ENCODE measurements around the gene ZBTB46.

Gene ZBTB46

DNA sequence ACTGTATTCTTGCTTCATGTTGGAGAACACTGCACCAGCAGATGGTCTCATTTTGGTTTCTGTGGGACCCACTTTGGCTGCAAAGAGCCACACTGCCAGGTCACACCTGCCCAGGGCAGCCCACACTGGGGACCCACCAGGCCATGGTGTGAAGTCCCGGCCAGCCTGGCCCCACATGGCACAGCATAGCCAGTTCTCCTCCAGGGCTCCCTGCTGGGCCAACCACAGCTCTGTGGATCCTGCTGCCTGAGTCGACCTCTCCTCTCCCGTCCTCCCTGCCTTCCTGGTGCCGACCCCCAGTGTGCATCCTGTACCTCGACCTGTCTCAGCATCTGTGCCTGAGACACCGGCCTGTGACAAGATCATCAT, 126.3 kb downstream of the ZBTB46 start:
- no peak for DNase-seq (ENCODE audit: low read depth)

DNA sequence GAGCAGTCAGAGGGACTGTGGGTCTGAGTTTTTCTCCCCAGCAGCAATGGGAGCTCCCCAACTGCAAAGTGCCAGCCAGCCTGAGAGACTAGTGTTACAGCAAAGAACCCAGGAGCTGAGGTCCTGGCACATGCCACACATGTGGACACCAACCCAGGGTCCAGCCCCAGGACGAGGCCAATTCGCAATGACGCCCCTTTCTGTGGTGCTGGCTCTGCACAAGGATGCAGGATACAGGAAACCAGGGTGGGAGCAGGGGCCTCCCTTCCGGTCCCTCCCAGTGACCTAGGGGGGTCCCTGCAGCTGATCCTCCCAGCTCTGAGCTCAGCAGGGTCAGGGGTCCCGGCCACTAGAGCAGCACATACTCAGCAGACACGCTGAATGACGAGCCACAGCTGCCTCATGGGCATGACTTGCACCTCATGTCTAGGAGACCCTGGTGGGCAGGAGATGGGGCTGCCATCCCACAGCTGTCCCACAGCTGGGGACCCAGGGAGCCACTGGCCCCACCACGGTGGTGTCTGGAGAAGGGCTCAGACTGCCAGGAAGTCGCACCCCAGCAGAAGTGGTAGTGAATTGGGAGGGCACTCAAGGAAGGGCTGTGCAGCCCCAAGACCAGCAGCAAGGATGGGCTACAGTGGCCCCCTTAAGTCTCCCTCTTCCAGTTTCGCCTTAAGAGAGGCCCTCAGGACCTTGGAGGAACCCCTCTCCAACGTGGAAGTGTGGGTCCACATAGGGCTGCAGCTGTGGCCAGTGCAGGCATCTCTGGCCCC, 126.9 kb downstream of the ZBTB46 start:
- no peak for DNase-seq (ENCODE audit: low read depth)

DNA sequence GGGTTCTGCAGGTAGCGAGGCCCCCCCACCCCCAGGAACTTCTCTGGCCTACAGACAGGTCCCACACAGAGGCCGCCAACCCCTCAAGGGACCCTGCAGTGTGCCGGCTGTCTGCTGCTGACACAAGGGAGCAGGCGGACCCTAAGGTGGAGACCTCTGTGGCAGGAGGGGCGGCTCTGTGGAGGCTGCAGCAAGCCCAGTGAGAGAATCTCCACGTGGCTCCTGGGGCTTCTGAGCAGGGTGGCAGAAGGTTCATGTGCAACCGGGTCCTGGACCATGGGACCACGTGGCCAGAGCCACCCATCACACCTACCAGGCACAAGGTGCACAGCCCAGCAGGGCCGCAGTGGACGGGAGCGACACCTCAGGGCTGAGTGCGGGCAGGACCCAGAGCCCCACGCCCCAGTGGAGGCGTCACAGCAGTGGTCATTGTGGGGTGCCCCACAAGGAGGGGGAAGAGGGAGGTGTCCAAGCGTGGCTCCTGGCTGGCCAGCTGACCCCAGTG, 127.5 kb downstream of the ZBTB46 start:
- no peak for DNase-seq (ENCODE audit: low read depth)

- DNase-seq (ENCODE audit: low read depth), result no peak
Measured at GRCh38 chr20:63702751-63703470, 128.2 kb downstream of the ZBTB46 start.

DNA sequence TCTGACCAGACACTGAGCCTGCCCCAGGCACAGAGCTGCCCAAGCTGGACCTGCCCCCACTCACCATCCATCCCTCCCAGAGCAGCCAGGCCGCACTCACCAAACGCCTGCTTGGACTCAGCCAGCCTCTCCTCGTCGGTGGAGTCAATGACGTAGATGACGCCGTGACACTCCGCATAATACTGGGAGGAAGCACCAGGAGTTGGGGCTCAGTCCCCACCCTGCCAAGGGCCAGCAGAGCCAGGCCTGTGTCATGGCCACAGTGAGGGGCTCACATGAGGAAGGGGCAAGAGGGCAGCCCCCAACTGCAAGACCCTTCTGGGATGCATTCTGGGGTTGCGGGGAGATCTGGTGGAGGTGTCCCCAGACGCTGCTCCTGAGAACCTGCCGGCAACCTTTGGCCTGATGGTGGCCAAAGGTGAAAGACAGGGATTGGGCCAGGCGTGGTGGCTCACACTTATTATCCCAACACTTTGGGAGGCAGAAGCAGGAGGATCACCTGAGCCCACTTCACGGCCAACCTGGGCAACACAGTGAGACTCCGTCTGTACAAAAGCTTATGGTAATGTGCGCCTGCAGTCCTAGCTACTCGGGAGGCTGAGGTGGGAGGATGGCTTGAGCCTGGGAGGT, 128.9 kb downstream of the ZBTB46 start:
- DNase-seq (ENCODE audit: low read depth), result no peak

GRCh38 chr20:63701329-63702035, 129.6 kb downstream of the ZBTB46 start:
- no peak for DNase-seq (ENCODE audit: low read depth)

DNA sequence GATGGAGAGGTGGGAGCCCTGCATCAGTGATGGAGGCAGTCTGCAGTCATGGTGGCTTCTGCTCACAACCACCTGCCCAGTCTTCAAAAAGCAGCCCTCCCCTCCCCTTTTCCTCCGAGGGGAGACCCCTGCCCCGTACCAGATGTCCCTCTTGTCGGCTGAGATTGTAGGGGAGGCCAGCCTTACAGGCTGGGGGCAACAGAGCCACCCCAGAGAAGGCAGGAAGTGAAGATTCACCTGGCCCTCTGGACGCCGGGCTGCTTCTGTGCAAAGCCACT, 130.1 kb downstream of the ZBTB46 start:
- DNase-seq (ENCODE audit: low read depth), result no peak

DNA sequence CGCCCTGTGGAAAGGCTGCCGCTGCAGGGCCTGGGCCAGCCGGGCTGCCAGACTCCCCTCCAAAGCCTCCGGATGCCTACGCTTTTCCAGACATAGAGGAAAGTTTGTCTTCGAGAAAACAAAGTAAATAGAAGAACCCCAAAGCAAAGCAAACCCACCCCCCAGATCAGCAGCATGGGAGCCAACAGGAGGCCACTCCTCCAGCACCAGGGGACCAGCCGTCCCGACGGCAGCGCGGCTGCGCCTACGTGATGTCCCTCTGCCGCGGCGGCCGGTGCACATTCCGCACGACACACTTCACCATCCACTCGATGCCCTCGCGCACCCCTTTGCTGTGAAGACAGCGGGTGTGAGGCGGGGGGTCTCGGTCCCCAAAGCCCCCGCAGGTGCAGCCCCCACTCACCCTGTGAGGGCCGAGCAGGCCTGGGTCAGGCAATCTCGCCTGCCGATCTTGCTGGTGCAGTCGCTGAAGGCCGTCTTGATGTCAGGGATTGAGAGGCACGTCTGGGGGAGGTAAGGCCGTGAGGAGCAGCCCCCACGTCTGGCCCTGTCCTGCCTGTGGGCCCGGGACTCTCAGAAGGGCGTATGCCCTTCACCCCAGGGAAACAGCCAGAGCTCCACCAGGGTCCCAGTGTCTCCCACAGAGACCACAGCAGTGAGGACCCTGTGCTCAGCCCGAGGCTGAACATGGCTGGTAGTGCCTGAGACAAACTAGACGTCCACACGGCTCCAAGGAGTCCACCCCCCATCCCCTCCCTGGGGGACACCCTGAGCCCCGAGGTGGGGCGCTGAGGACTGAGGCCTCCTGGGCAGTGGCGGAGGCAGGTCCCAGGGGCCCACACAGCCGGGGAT, 130.6 kb downstream of the ZBTB46 start:
- DNase-seq (ENCODE audit: low read depth), result no peak

DNA sequence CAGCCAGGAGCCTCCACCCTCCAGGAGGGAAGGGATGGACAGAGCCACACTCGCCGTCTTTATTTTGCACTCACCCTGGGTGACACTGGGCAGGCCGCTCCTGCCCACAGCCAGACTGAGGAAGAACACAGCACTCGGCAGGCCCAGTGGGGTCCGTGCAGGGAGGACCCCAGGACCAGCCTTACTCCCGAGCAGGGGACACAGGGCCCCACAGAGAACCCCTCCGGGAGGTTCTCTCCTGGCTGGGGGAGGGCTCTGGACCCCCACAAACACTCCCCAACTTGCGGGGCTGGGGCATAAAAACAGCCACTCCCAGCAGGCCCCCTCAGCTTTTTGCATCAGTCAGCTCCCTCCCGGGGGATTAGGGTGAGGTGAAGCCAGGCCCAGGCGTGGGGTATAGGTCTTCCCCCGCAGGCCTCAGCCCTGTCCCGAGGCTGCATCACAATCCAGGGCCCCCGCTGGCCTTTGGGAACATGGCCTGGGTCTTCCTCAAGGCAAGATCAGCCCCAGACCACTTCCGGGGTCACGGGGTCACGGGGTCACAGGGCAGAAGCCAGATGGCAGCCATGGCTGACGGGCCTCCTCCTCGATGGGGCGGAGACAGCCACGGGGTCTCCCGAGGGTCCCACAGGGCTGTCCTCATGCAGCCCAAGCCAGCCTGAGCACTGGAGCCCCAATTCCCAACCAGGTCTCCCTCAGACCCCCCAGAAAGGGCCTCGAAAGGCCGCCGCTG, 131.4 kb downstream of the ZBTB46 start:
- no peak for DNase-seq (ENCODE audit: low read depth)

DNA sequence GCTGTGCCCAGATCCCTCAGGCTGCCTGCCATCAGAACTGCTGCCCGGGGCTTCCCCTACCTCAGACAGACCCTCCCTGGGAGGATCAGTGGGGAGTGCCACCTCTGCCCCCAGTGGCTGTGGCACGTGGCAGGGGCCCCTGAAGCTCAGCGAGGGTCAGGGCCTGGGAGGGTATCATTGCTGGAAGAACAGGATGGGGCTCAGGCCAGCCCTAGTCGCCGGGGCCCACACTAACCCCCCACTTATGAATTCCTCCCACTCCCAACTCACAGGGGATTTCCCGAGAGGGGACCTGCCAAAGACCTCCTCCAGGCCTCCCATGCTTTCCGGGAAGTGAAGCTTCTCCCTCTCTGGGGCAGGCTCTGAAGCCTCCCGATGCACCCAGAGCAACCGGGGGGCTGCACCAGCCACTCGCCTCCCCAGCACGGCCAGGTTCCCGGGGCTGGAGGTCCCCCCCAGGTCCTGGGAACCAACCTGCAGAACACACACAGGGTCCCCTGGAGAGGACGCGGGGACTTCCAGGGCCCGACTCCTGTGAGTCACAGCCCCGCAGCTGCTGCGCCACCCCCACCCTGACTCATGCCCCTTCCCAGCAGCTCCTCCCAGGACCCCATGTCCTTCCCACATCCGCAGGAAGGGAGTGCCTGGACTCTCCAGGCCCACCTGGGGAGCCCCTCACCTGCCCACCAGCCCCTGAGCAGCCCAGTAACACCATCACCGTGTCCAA, 132.2 kb downstream of the ZBTB46 start:
- DNase-seq (ENCODE audit: low read depth), result no peak

GRCh38 chr20:63697868-63698545, 133.1 kb downstream of the ZBTB46 start:
- no peak for DNase-seq (ENCODE audit: low read depth)

DNA sequence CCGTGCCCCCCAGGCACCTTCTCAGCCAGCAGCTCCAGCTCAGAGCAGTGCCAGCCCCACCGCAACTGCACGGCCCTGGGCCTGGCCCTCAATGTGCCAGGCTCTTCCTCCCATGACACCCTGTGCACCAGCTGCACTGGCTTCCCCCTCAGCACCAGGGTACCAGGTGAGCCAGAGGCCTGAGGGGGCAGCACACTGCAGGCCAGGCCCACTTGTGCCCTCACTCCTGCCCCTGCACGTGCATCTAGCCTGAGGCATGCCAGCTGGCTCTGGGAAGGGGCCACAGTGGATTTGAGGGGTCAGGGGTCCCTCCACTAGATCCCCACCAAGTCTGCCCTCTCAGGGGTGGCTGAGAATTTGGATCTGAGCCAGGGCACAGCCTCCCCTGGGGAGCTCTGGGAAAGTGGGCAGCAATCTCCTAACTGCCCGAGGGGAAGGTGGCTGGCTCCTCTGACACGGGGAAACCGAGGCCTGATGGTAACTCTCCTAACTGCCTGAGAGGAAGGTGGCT, 133.7 kb downstream of the ZBTB46 start:
- no peak for DNase-seq (ENCODE audit: low read depth)

- no peak for DNase-seq (ENCODE audit: low read depth)
Measured at GRCh38 chr20:63696628-63697356, 134.3 kb downstream of the ZBTB46 start, which contains the start of gene TNFRSF6B. Gene TNFRSF6B (plus strand): TSS chr20:63696652. CDS start chr20:63696768, 116 bp downstream.

- no peak for DNase-seq (ENCODE audit: low read depth)
Measured at GRCh38 chr20:63696306-63696627, 134.8 kb downstream of the ZBTB46 start.

DNA sequence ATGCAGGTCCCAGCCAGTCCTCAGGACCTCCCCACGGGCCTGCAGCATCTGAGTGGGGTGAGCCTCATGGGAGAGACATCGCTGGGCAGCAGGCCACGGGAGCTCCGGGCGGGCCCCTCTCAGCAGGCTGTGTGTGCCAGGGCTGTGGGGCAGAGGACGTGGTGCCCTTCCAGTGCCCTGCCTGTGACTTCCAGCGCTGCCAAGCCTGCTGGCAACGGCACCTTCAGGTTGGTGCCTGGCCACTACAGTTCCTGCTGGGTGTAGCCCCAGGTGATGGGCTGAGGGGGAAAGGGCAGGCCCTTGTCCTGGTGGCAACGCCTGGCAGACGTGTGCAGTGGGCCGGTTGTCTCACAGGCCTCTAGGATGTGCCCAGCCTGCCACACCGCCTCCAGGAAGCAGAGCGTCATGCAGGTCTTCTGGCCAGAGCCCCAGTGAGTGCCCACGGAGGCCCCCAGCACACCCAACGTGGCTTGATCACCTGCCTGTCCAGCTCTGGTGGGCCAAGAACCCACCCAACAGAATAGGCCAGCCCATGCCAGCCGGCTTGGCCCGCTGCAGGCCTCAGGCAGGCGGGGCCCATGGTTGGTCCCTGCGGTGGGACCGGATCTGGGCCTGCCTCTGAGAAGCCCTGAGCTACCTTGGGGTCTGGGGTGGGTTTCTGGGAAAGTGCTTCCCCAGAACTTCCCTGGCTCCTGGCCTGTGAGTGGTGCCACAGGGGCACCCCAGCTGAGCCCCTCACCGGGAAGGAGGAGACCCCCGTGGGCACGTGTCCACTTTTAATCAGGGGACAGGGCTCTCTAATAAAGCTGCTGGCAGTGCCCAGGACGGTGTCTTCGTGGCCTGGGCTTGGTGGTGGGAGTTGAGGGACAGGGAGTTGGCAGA, 135.4 kb downstream of the ZBTB46 start:
- DNase-seq (ENCODE audit: low read depth), result no peak

DNA sequence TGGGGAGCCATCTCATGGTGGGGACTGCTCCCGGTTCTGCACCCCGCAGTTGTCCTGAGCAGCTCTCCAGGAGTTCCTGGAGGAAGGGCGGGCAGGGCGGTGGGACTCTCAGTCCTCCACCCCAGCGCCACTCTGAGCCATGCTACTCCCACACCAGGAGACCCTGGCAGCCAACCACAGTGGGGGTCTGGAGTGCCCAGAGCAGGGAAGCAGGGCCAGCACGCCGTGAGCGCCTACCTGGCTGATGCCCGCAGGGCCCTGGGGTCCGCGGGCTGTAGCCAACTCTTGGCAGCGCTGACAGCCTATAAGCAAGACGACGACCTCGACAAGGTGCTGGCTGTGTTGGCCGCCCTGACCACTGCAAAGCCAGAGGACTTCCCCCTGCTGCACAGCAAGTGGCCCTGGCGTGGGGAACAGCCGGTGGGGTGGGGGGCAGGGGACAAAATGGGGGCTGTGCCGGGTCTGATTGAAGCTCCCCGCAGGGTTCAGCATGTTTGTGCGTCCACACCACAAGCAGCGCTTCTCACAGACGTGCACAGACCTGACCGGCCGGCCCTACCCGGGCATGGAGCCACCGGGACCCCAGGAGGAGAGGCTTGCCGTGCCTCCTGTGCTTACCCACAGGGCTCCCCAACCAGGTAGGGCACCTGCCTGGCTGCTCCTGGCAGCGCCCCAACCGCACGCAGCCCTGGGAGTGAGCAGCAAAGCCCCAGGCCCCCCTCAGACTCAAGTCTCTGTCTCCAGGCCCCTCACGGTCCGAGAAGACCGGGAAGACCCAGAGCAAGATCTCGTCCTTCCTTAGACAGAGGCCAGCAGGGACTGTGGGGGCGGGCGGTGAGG, 136.3 kb downstream of the ZBTB46 start:
- DNase-seq (ENCODE audit: low read depth), result no peak
